ENCODE measurements around the gene CAMKMT. TPM values are rescaled to one million over a fixed set of nuclear protein-coding genes. Genes with fewer than 3 reads are reported as not detected.

Gene CAMKMT
- total RNA-seq, 1 experiment from 2014 or later, result 16.7 TPM

DNA sequence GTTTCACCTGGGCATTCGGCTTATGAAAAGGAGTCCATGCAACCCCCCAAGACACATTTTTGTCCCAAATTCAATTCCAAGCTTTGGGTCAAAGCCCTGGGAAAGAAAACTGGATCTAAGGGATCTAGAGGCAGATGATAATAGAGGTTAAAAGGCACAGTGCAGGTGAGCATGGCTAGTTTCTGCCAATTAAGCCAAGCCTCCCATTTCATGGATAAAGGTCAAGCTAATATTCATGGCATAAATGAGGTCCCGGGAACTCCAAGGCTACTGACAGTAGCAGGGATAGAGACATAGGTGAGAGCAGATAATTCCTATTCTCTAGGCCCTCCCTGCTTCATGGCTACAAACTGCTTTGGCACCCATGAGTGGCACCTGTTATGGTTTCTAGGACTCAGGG lies 83.1 kb downstream of the CAMKMT start:
- DNase-seq (ENCODE audit: low spot score), result no peak

DNA sequence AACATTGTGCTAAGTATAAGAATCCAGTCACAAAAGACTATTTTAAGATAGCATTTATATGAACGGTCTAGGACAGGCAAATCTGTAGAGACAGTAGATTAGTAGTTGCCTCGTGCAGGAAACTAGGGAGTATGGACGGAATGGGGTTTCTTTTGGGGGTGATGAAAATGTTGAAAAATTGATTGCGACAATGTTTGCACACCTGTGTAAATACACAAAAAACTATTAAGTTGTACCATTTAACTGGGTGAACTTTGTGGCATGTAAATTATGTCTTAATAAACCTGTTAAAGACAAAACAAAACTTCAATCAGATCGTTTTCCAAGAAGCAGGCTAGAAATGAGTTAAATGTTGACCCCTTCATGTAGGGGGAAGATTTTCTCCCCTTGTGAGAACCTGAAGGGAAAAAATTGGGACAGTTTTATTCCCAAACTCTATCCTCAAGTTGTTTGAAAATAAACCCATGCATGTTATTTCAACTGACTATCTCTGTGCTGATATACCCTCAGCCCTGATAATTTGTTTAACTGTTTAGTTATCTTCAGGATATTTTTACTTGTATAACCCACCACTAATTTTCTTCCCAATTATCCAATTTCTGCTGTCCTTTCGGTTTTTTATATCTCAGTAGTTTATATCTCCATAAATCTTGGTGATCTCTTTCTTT lies 87.2 kb downstream of the CAMKMT start:
- DNase-seq (ENCODE audit: low spot score), result no peak

DNA sequence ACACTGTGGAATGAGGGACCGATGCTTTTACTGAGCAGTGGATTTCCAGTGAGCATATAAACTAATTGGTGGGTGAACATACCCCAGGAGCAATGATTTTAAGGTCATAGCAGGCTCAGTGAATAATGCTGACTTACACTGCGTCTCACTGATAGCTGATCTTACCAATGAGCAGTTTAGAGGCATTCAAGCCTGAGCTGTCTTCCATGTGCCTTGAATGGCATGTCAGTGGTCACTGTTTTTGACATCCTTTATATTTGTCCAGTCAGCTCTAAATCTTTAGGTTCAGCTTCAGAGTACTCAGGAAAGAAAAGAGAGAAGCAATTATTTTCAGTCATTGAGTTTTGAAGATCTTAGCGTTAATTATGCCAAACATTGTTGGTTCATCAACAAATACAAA lies 88.3 kb downstream of the CAMKMT start:
- no peak for DNase-seq (ENCODE audit: low spot score)

DNA sequence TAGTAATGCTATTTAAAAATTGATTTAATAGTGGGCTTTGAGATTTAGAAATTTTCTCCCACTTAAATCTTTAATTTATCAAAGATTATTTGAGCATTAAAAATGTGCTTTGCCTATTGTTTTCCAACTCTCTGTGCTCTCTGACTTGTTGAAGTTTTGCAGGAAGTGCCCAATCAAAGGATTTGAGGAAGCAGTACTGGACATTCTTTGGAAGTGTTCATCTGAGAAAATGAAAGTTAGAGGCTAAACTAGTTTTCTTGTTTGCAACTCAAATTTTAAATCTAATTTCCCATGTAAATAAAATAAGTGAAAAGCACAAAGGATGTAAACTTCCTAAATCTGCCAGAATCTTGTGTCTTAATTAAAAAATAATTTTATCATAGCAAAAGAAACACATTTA lies 89.1 kb downstream of the CAMKMT start:
- DNase-seq (ENCODE audit: low spot score), result no peak

DNA sequence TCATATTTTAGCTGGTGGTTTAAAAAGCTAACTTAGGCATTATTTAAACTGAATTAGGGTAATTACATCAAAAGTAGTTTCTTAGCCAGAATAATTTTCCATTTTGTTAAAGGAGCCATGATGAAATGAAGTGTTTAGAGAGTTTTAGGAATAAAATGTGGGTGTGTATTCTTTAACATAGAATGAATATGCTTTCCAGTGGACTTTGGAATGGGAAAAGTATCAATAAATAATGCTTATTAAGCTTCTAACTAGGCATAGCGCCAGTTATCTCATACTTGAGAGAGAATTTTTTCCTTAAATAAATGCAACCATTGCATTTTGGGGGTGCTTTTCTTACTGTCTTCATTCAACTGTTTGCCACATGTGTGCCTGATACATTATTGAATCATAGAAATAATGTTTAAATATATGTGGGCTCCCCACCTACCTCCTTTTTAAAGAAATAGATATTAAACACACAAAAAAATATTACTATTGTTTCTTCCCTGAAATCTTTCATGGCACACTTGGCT lies 90.4 kb downstream of the CAMKMT start:
- no peak for DNase-seq (ENCODE audit: low spot score)

DNA sequence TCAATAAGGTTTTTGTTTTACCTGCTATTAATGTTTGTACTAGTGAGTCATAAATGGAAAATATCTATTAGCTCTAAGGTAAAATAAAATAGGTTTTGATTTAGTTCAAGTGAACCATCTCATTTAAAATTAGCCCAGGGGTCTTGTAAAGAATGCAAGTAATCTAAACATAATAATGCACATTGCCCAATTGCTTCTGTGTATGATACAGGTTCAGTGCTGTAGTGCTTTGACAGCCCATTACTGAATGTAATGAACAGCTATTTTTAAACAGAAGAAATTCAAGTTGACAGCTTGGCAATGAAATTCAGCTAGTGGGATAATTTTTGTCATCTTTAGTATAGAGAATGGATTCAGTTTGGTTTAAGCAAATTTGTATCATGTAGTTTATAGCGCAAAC lies 91.5 kb downstream of the CAMKMT start:
- DNase-seq (ENCODE audit: low spot score), result no peak

DNA sequence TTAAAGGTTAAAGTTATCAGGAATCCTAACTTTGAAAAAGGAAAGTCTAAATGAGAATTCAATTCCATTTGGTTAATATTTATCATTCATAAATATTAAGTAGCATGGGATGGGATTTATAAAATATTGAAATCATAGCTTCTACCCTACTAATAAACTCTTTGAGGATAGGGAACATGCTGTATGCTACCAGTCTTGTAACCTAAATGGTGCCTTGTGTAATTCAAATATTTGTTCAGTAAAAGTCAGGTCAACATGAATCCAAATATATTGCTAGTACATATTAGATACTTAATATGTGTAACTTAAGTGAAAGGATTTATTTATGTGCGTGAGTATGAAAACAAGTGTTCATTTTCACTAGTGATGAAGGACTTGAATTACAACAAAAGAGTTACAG lies 94.1 kb downstream of the CAMKMT start:
- DNase-seq (ENCODE audit: low spot score), result no peak

DNA sequence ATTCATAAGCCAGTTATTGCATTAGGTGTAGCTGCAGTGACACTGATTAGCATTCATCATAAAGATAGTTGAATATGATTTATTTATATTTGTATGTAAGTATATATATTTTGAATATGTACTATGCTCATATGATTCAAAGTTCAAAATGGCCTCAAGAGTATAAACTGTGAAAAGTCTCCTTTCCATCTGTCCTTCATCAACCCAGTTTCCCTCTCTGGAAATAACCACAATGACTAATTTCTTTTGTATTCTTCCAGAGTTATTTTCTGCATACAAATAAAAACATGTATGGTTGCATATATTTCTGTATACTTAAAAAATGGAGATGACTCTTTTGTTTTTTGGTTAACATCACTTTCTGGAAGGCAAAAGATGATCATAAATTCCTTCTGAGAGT lies 95.2 kb downstream of the CAMKMT start:
- DNase-seq (ENCODE audit: low spot score), result no peak

DNA sequence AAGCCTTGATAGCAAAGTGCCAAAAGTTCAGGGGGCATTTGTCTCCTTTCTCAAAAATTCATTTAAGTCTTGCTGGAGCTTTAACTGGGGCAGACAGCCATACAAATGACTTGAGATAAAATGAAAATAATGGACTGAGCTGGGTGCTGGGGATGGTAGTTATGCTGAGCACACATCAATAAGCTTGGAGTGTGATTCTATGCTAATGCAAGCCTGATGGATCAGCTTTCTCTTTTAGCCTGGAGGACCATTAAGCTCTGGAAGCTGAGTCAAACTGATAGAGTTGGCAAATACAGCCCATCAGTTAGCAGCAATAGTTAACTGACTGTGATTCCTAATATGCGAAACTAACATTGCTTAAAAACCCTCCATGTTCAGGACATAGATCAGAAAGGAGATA lies 98.0 kb downstream of the CAMKMT start:
- no peak for DNase-seq (ENCODE audit: low spot score)

DNA sequence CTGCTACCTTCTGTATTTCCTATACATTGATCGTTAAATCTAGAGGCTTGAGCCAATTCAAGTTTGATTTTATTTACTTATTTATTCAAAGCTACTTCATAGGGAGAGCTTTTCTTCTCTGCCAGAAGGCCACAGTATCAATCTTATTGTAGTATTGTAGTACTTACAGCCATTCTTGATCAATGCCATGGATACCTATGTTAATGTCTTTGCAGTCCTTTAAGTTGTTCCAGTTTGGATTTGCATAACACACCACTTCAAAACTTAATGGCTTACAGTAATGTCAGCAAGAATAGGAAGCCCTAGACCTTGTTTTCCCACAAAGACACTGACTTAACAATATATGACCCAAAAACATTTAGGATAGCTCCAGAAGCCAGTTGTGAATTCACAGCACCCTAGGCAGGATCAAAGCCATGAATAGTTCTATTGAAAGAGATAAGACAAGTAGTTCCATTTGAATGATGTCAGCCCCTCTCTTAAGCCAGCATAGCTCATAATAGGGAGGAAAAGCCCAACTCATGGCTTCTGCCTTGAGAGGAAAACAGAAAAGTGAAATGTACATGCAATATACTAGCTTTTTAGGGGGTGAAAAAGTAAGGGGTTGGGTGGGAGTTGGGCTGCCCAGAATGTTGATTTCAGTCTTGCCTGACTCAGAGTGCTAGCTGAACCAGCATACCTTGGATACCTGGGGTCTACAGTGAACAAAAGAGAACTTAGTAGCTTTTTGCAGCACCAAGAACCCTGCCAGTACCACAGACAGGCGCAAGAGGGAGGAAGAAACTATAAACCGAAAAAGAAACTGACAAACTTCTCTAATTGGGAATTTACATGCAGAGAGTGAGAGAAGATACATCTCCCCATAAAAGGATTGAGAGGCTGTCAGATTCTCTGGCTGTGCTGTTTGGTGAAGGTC lies 101.4 kb downstream of the CAMKMT start:
- no peak for DNase-seq (ENCODE audit: low spot score)

DNA sequence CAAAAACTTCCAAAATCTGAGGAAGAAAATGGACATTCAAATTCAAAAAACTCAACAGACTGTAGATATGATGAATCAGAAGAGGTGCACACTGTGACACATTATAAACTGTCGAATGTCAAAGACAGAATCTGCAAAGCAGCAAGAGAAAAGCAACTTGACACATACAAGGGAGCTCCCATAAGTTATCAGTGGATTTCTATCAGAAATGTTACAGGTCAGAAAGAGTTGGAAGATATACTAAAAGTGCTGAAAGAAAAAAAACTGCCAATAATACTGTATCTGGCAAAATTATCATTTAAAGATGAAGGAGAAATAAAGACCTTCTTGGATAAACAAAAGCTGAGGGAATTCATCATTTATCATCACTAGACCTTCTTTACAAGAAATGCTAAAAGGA lies 102.7 kb downstream of the CAMKMT start:
- no peak for DNase-seq (ENCODE audit: low spot score)

DNA sequence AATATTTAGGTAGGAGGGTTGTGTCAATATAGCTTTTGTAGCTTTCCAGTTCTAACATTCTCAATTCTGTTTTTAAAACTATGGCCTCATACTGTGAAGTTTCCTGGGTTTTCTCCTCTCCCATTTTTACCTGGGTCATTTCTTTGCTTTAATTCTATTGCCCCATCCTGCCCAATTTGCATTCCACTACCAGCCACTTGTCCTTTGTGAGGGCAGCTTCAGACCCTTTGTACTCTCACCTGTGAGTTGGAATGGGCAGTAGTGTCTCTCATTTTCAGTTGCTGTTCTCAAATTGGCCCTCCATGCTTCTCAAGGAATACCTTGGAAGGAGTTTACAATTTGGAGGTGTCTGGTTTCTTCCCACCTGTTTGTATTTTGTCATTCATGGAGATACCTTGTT lies 108.4 kb downstream of the CAMKMT start:
- no peak for DNase-seq (ENCODE audit: low spot score)

DNA sequence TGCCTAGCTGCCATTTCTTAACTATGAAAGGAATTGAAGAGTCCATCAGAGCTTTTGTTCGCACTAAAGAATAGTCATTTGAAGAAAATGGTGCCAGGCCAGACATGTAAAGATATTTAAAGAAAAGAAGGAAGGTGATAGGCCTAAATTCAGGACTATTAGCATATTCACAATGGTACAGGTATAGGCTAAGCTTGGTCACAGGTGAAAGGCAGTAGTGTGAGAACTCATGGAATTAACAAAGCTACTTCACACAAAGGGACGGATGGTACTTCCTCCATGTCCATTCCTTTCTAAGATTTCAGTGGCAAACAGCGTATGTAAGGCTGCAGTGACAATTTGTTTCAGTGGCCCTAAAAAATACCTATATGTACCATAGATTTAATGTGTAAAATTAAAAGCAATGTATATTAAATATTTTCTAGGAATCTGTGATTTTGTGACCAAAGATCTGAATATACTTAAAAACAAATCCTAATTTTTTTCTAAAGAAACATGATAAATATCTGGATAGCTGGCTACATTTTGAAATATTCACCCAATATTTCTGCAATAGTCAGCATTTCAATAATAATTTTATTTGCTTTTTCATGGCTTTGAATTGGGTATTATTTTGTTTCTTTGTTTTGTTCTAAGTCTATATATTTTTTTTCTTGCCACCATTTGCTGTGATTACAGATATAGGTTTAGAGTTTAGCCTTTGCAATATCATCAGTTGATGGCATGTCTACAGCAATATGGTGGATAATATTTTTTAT lies 116.1 kb downstream of the CAMKMT start:
- no peak for DNase-seq (ENCODE audit: low spot score)

DNA sequence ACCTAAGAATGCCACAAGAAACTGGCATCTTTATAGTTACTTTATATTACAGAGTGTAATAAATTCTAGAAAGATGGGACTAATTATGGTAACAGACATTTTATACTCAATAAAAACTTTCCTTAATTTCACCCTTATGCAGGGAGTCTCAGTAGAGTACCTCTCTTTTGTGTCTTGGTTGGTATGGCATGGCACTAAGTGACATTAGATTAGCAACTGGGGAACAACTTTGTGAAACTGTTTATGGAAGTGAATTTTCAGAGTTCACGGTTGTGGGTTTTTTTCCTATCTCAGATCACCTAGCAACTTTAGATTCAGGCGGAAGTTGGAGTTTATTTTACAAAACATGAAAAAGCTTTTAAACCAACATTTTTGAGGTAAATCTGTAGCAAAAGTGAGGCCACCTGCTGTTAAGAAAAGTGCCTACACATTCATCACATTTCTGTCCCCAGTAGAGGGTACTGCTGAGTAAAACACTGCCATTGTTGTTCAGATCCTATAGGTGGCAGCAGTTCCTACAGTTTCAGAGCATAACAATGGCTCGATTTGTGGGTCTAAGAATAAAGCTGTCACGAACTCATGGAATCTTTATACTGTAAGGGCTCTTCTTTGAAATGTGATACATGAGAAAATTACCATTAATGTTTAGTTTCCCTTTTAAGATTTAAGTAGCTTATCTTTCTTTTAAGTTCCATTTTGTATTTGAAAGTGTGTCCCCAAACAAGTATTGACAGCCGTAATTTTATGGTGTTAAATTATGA lies 117.6 kb downstream of the CAMKMT start:
- DNase-seq (ENCODE audit: low spot score), result peak; percentile 83

DNA sequence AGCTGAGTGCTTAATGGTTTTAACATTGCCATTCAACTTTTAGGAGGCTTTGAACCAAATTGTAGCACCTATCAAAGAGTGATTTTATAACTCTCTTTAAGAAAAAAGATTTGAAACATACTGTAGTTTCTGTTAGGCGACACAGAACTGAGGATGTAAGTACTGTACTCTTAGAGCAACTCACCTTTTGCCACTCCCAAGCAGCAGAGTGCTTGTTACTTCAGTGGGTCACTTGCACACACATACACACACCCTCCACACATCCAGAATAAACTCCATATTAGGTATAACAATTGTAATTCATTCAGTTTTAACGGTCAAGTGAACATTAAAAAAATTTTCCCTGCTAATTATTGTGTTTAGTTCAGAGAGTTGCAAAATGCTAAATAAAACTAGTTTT lies 118.3 kb downstream of the CAMKMT start:
- DNase-seq (ENCODE audit: low spot score), result no peak

DNA sequence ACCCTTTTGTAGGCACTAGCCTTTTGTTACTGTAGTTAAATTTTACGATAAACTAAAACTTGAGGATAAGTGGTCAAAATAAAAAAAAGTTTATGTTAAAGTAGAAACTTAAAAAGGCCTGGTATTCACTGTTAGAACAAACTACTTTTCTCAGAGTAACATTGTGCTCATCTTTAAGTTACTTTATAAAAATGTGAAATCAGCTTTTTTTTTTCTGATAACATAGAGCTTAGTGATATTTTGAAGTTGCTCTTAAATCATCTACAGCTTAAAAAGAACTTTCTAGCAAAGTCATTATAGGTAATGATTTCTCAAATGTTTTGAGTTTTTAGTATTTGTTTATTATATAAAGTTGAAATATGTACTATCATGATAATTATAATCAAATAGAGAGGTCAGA lies 125.3 kb downstream of the CAMKMT start:
- DNase-seq (ENCODE audit: low spot score), result no peak

DNA sequence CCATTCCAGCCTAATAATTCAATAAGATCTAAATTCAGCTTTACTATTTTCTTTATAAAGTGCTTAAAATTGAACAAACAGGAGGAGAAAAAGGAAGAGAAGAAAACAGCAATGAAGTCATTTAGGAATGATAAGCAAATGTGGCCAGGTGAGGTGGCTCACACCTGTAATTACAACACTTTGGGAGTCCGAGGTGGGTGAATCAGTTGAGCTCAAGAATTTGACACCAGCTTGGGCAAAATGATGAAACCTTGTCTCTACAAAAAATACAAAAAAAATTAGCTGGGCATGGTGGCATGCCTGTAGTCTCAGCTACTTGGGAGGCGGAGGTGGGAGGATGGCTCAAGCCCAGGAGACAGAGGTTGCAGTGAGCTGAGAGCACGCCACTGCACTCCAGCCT lies 129.0 kb downstream of the CAMKMT start:
- DNase-seq (ENCODE audit: low spot score), result no peak

DNA sequence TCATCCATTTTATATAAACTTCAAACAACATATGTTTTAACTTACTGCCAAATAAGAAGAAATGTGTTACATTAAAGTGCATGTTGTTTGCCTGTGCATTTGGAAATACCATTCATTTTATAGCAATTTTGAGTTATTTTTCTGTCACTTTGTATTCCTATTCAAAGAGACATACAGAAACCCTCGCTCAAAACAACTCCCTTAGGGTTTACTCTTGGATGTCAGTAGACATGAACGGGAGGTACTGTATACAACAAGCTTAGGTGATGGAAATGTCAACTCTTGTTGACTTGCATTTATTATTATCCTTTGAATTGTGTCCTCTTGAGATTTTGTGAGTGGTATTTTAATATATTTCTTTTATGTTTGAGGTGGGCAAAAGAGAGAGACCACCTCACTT lies 132.3 kb downstream of the CAMKMT start:
- DNase-seq (ENCODE audit: low spot score), result no peak

DNA sequence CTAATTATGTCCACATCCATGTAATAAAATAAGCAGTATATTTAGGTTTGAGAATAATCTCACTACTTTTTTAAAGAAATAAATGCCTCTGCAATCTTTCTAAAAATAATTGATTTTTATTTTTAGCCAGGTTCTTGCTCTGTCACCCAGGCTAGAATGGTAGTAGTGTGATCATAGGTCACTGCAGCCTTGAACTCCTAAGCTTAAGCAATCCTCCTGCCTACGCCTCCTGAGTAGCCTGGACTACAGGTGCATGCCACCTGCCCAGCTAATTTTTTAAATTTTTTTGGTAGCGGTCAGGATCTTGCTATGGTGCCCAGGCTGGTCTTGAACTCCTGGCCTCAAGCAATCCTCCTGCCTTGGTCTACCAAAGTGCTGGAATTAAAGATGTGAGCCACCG lies 133.3 kb downstream of the CAMKMT start:
- DNase-seq (ENCODE audit: low spot score), result no peak

DNA sequence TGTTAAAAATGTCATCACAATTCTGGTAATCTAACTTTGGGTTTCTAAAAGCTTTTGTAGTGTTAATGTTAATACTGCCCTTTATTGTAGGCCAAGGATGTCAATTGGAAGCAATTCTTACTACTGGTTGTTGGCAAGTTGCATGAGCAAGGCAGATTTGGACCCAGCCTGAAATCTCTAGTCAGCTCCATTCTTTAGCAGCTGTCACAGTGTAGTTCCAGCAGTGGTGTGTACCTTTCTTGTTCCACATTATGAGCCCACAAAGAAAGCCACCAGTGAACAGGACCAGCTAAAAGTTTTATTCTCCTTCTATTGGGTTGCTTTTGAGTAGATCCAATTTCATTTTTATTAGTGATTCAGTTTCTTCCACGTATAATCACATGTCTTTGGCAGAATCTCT lies 133.8 kb downstream of the CAMKMT start:
- DNase-seq (ENCODE audit: low spot score), result no peak

DNA sequence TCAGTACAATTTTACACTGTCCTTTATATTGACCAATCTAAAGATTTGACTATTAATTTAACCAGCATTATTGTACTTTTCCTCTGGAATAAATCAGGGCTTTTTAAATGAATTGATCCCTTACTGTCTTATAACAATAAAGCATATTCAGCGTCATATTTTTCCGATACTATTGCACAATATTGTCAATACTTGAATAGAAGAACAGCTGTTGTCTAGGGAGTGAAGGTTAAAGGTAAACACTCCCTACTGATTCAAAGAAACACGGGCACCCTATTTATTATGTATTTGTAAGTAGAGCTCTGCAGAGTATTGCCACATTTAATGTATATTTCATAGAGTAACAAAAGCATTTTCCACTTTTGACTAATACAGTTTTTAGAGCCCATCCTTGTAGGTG lies 134.4 kb downstream of the CAMKMT start:
- no peak for DNase-seq (ENCODE audit: low spot score)

DNA sequence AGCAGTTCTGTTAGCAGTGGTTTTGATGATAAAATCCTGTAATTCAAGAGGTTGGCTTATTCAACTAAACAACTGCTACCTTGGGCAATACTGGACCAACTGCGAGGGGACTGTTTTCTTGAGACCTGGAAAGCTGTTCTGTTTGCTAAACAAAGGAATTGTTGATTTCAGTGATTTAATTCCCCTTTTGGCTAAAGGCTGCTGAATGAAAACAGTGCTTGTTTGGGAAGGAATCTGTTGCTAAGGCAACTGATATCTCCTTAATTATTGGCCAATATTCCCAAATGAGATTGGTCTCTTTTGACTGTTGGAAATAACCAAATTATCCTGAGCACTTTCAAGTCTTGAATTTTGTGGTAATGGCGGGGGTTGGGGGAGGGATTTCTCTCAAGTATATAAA lies 136.8 kb downstream of the CAMKMT start:
- DNase-seq (ENCODE audit: low spot score), result no peak
